GM23248 (cell line): ENCODE data around the gene DLG3. TPM values are rescaled to one million over a fixed set of nuclear protein-coding genes. Genes with fewer than 3 reads are reported as not detected.
A peak's percentile ranks its signal among the peaks of the same experiment; 100 is the strongest.

Source experiments
- DNase-seq: peaks from one replicate; pipeline ENCODE4 v3.0.0-alpha.2; 2015
- H2AFZ ChIP-seq: fragments of 200-600 bp; sonication (generic); 2 replicates; pipeline ENCODE4 v1.6.1; 2016; ENCODE audit warnings: antibody characterized with exemption
- H3F3A ChIP-seq: fragments of 200-600 bp; sonication (generic); 2 replicates; pipeline ENCODE4 v1.6.1; 2016; ENCODE audit warnings: mild to moderate bottlenecking, antibody characterized with exemption, mixed run types; ENCODE audit not compliant: insufficient read depth
- H3K27ac ChIP-seq: fragments of 200-600 bp; sonication (generic); 2 replicates; pipeline ENCODE4 v1.5.1; 2016; ENCODE audit warnings: mild to moderate bottlenecking
- H3K27me3 ChIP-seq: fragments of 200-600 bp; sonication (generic); replicated peaks from 2 replicates; pipeline ENCODE4 v1.6.1; 2016; ENCODE audit warnings: mild to moderate bottlenecking; ENCODE audit not compliant: insufficient read depth
- H3K36me3 ChIP-seq: fragments of 200-600 bp; sonication (generic); 2 replicates; pipeline ENCODE4 v1.6.1; 2016; ENCODE audit warnings: low read depth, mild to moderate bottlenecking
- H3K4me1 ChIP-seq: fragments of 200-600 bp; sonication (generic); 2 replicates; pipeline ENCODE4 v1.6.1; 2016; ENCODE audit warnings: mild to moderate bottlenecking; ENCODE audit not compliant: insufficient read depth
- H3K4me2 ChIP-seq: fragments of 200-600 bp; sonication (generic); one replicate; pipeline ENCODE4 v1.6.1; 2016; ENCODE audit warnings: mild to moderate bottlenecking; ENCODE audit not compliant: unreplicated experiment
- H3K4me3 ChIP-seq: fragments of 200-600 bp; sonication (generic); 2 replicates; pipeline ENCODE4 v1.5.1; 2016; ENCODE audit warnings: mild to moderate bottlenecking
- H3K79me2 ChIP-seq: fragments of 200-600 bp; sonication (generic); 2 replicates; pipeline ENCODE4 v1.6.1; 2016; ENCODE audit warnings: mild to moderate bottlenecking; ENCODE audit not compliant: insufficient read depth
- H3K9ac ChIP-seq: fragments of 200-600 bp; sonication (generic); 2 replicates; pipeline ENCODE4 v1.6.1; 2016; ENCODE audit warnings: mild to moderate bottlenecking
- H3K9me2 ChIP-seq: fragments of 200-600 bp; sonication (generic); 2 replicates; pipeline ENCODE4 v1.6.1; 2016; ENCODE audit warnings: mixed run types, mild to moderate bottlenecking, moderate library complexity; ENCODE audit not compliant: insufficient read depth
- H3K9me3 ChIP-seq: fragments of 200-600 bp; sonication (generic); one replicate; pipeline ENCODE4 v1.6.1; 2017; ENCODE audit warnings: low read depth
- H4K20me1 ChIP-seq: fragments of 200-600 bp; sonication (generic); 2 replicates; pipeline ENCODE4 v1.6.0; 2016; ENCODE audit not compliant: insufficient read depth
- EZH2 ChIP-seq: fragments of 200-600 bp; sonication (generic); IDR thresholded peaks from 2 replicates; pipeline ENCODE4 v1.6.1; 2018; ENCODE audit warnings: antibody characterized with exemption, mild to moderate bottlenecking; ENCODE audit not compliant: insufficient read depth, poor library complexity, severe bottlenecking
- EZH2phosphoT487 ChIP-seq: fragments of 200-600 bp; sonication (generic); IDR thresholded peaks from 2 replicates; pipeline ENCODE4 v1.6.1; 2018; ENCODE audit warnings: antibody characterized with exemption, moderate library complexity, mild to moderate bottlenecking, low read depth; ENCODE audit not compliant: insufficient read depth
- WGBS, 2 experiments: methylation state at CpG; one replicate each; pipeline ENCODE4 v1.1.6; 2015 to 2017; ENCODE audit warnings: low lambda C conversion rate in 2 of 2, low coverage in 1 of 2; ENCODE audit errors: missing lambda C conversion rate in 2 of 2; 5-methylcytosine and 5-hydroxymethylcytosine counted together
- in situ Hi-C: fragments of 300-500 bp; cut with MboI; formaldehyde crosslinking; loops from 2 replicates; pipeline ENCODE4 v1.15.0; 2020
- polyA plus RNA-seq: library from polyadenylated mRNA; unstranded; fragments of >200 nt; fragmentation: Nextera tagmentation; extraction: Ambion mirVana; gene quantifications from 2 replicates; pipeline ENCODE4 v1.2.1, GENCODE V29; 2016
- small RNA-seq: library from RNA; depleted of rRNA; stranded (forward); fragments of <200 nt; gene quantifications from one replicate; pipeline ENCODE3, GENCODE V24; 2014; ENCODE audit warnings: low read depth, low replicate concordance
- total RNA-seq: library from RNA; depleted of rRNA; stranded (reverse); fragments of >200 nt; shearing (Covaris generic); gene quantifications from 2 replicates; pipeline ENCODE4 v1.2.3, GENCODE V29; 2014; rRNA removed

The DLG3 gene
- total and polyA plus RNA-seq, 2 experiments from 2014 or later, result 1.7 to 1.9 TPM

- Histone ChIP-seq H3K9ac (no peak overlapping the region), H3K27me3 (no peaks in the 10 kb centered on the region), H3K27ac (no peak overlapping the region), H3K79me2 (no peaks in the 10 kb centered on the region), H3K36me3 (no peaks in the 10 kb centered on the region), H3K4me1 (peaks cover 9% of the 10 kb centered on the region), H3K4me3 (no peak overlapping the region), H3K9me3 (no peaks in the 10 kb centered on the region), H3K9me2 (no peaks in the 10 kb centered on the region), H4K20me1 (no peaks in the 10 kb centered on the region), H3F3A (no peaks in the 10 kb centered on the region), H3K4me2 (no peak overlapping the region), H2AFZ (no peak overlapping the region)
- no peak for DNase-seq
- in situ Hi-C loops, result no loop called here
- 61 to 64% methylated on average over 7 of the region's 7 CpGs for WGBS, 2 experiments
- TF ChIP-seq EZH2phosphoT487 (no peak), EZH2 (no peak)
Measured at GRCh38 chrX:70552130-70552704, 107.6 kb downstream of the DLG3 start.

DNA sequence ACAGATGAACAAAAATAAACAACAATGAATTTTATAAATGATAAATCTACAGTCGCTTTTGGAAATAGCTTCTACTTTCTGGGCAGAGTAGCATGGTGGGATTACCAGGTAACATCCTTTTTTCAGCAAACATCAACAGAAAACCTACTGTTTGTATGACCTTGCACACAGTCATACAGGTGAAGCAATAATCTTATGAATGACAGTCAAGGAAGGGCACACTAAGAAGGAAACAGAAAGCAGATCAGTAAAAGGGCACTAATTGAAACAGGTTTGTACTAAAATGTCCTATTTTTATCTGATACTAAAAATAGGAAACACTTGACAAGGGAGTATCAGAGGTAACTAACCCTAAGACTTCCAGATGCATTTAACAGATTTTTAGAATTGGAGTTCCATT is 108.9 kb downstream of the DLG3 start:
- DNase-seq, result no peak
- in situ Hi-C loops, result no loop called here
- Histone ChIP-seq H2AFZ (peak overlapping the region; percentile 62), H3K4me1 (peaks cover 9% of the 10 kb centered on the region), H3K36me3 (no peaks in the 10 kb centered on the region), H3K4me3 (no peak overlapping the region), H3K9ac (no peak overlapping the region), H3K79me2 (no peaks in the 10 kb centered on the region), H4K20me1 (no peaks in the 10 kb centered on the region), H3K9me3 (no peaks in the 10 kb centered on the region), H3K9me2 (no peaks in the 10 kb centered on the region), H3K4me2 (no peak overlapping the region), H3F3A (no peaks in the 10 kb centered on the region), H3K27me3 (no peaks in the 10 kb centered on the region), H3K27ac (peak overlapping the region; percentile 15; the same call in 1 of the 2 replicates)
- 79 to 85% methylated on average over 1 of the region's 1 CpG for WGBS, 2 experiments
- no peak for TF ChIP-seq EZH2
- no peak for TF ChIP-seq EZH2phosphoT487

DNA sequence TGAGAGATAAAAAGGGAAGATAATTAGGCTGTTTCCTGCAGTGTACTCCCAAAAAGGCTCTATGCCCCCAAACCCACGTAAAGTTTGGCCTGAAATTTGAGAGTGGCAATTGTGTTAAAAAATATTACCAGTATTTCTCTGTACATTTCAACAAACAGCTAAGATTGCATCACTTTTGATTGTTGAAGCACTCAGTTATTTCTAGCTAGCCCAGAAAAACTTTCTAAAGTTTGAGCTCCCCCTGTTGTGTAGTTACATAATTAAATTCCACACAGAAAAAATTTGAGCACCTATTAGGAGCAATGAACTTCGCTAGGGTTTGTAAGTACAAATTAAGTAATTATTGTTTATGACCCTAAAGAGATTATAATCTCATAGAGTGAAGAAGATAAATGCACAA is 109.4 kb downstream of the DLG3 start:
- Histone ChIP-seq H3K27me3 (no peaks in the 10 kb centered on the region), H4K20me1 (no peaks in the 10 kb centered on the region), H3K9me3 (no peaks in the 10 kb centered on the region), H3K79me2 (no peaks in the 10 kb centered on the region), H3K4me2 (peak overlapping the region; percentile 85), H3K4me1 (peaks cover 9% of the 10 kb centered on the region), H2AFZ (peak overlapping the region; percentile 62), H3K4me3 (peak overlapping the region; percentile 59), H3F3A (no peaks in the 10 kb centered on the region), H3K9me2 (no peaks in the 10 kb centered on the region), H3K27ac (peak overlapping the region; percentile 21; the same call in 1 of the 2 replicates), H3K9ac (peak overlapping the region; percentile 46; the same call in 1 of the 2 replicates), H3K36me3 (no peaks in the 10 kb centered on the region)
- 0 to 4% methylated on average over 2 of the region's 2 CpGs for WGBS, 2 experiments
- TF ChIP-seq EZH2phosphoT487 (no peak), EZH2 (no peak)
- in situ Hi-C loops, result no loop called here
- peak; percentile 56 for DNase-seq

DNA sequence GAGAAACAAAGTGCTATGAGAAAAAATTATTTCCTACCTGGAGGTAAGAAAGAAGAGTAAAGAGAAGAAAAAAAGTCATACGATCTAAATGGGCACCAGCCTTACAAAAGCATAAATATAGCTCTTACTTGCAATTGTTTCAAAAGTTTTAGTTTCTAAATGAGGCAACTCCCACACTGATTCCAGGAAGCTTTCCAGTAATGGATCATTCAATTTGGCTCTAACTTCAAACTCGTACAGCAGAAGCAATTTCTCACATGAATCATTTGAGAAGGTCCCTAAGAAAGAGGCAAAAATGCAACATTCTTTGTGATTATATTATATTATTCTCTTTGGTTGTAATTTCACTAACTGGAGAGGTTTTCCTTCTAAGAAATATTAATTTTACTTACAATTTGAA is 109.9 kb downstream of the DLG3 start:
- 0 to 2% methylated on average over 2 of the region's 2 CpGs for WGBS, 2 experiments
- H4K20me1 ChIP-seq, result no peaks in the 10 kb centered on the region
- H3K4me1 ChIP-seq, result peaks cover 9% of the 10 kb centered on the region
- no peaks in the 10 kb centered on the region for H3K9me2 ChIP-seq
- H2AFZ ChIP-seq, result peak overlapping the region; percentile 62
- no peaks in the 10 kb centered on the region for H3K27me3 ChIP-seq
- peak overlapping the region; percentile 46; the same call in 1 of the 2 replicates for H3K9ac ChIP-seq
- H3K4me3 ChIP-seq, result peak overlapping the region; percentile 59
- no peaks in the 10 kb centered on the region for H3F3A ChIP-seq
- H3K4me2 ChIP-seq, result peak overlapping the region; percentile 85
- in situ Hi-C loops, result no loop called here
- H3K79me2 ChIP-seq, result no peaks in the 10 kb centered on the region
- peak; percentile 65 for DNase-seq
- no peaks in the 10 kb centered on the region for H3K9me3 ChIP-seq
- TF ChIP-seq EZH2 (no peak), EZH2phosphoT487 (no peak)
- H3K27ac ChIP-seq, result peak overlapping the region; percentile 21; the same call in 1 of the 2 replicates
- no peaks in the 10 kb centered on the region for H3K36me3 ChIP-seq

DNA sequence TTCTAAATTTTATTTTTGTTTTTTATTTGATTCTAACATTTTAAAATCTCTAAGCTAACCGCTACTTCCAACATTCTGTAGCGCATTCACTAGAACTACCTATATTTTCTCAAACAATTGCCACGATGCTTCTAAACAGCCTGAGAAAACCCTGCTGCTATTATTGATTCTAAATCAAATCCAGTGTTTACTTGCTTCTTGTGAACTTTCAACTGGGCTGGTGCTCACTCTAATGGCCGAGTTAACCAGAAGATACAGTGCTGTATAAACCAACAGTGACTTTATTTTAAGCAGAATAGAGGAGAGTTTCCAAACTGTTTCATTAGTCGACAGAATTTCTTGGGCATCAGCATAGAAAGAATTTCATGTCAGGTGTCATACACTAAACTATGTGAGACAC is 110.3 kb downstream of the DLG3 start:
- Histone ChIP-seq H3K9ac (no peak overlapping the region), H3K4me2 (peak overlapping the region; percentile 85), H3K4me3 (no peak overlapping the region), H3K27ac (no peak overlapping the region), H3K4me1 (peaks cover 9% of the 10 kb centered on the region), H3K36me3 (no peaks in the 10 kb centered on the region), H3K27me3 (no peaks in the 10 kb centered on the region), H3F3A (no peaks in the 10 kb centered on the region), H3K79me2 (no peaks in the 10 kb centered on the region), H2AFZ (no peak overlapping the region), H4K20me1 (no peaks in the 10 kb centered on the region), H3K9me2 (no peaks in the 10 kb centered on the region), H3K9me3 (no peaks in the 10 kb centered on the region)
- 34 to 36% methylated on average over 5 of the region's 5 CpGs for WGBS, 2 experiments
- in situ Hi-C loops, result no loop called here
- no peak for TF ChIP-seq EZH2
- TF ChIP-seq EZH2phosphoT487, result no peak
- DNase-seq, result no peak

Small RNAs within 50 kb of the gene (small RNA-seq; reads per million reads assigned to genes)
- gene RNU4-81P (not detected), gene RNY4P23 (0.56 reads per million)

Other genes starting within 250 kb of the DLG3 start
- not detected in 2 replicates for gene AWAT1, start 210.2 kb upstream of the DLG3 start, total RNA-seq
- gene AWAT1, start 210.2 kb upstream of the DLG3 start, polyA plus RNA-seq, result not detected in 2 replicates
- gene P2RY4, start 184.6 kb upstream of the DLG3 start, total RNA-seq, result not detected in 2 replicates
- not detected in 2 replicates for gene P2RY4, start 184.6 kb upstream of the DLG3 start, polyA plus RNA-seq
- not detected in 2 replicates for gene ARR3, start 176.5 kb upstream of the DLG3 start, total RNA-seq
- not detected in 2 replicates for gene ARR3, start 176.5 kb upstream of the DLG3 start, polyA plus RNA-seq
- not detected in 2 replicates for gene RAB41, start 162.7 kb upstream of the DLG3 start, total RNA-seq
- not detected in 2 replicates for gene RAB41, start 162.7 kb upstream of the DLG3 start, polyA plus RNA-seq
- 57.0 and 59.3 TPM in 2 replicates for gene PDZD11, start 154.9 kb upstream of the DLG3 start, total RNA-seq
- 110 and 116 TPM in 2 replicates for gene PDZD11, start 154.9 kb upstream of the DLG3 start, polyA plus RNA-seq
- 5.6 and 7.5 TPM in 2 replicates for gene KIF4A, start 154.7 kb upstream of the DLG3 start, total RNA-seq
- 6.5 and 7.6 TPM in 2 replicates for gene KIF4A, start 154.7 kb upstream of the DLG3 start, polyA plus RNA-seq
- gene GDPD2, start 21.5 kb upstream of the DLG3 start, total RNA-seq, result not detected in 2 replicates
- gene GDPD2, start 21.5 kb upstream of the DLG3 start, polyA plus RNA-seq, result not detected in 2 replicates